Peyer's patch (tissue), 4 donors: Measurements from ENCODE around the gene FDX2.

Source experiments
- POLR2A ChIP-seq, 2 donors: fragments of 450-650 bp; IDR thresholded peaks; one replicate each; pipeline ENCODE4 v1.5.1; 2017; ENCODE audit warnings: antibody characterized with exemption in 2 of 2, mild to moderate bottlenecking in 2 of 2, moderate library complexity in 2 of 2
- TF ChIP-seq, protein P1 (sequence below), 6 experiments: fragments of 450-650 bp in 4 of 6; fragments of 200-600 bp in 2 of 6; sonication (generic) in 1 of 6; IDR thresholded peaks; one replicate each; pipeline ENCODE4 v1.5.1; 2017 to 2019; ENCODE audit warnings: antibody characterized with exemption in 6 of 6, mild to moderate bottlenecking in 3 of 6, moderate library complexity in 1 of 6

GRCh38 chr19:10288662-10289166, 27.1 kb downstream of the FDX2 start:
- TF ChIP-seq, protein P1, sequence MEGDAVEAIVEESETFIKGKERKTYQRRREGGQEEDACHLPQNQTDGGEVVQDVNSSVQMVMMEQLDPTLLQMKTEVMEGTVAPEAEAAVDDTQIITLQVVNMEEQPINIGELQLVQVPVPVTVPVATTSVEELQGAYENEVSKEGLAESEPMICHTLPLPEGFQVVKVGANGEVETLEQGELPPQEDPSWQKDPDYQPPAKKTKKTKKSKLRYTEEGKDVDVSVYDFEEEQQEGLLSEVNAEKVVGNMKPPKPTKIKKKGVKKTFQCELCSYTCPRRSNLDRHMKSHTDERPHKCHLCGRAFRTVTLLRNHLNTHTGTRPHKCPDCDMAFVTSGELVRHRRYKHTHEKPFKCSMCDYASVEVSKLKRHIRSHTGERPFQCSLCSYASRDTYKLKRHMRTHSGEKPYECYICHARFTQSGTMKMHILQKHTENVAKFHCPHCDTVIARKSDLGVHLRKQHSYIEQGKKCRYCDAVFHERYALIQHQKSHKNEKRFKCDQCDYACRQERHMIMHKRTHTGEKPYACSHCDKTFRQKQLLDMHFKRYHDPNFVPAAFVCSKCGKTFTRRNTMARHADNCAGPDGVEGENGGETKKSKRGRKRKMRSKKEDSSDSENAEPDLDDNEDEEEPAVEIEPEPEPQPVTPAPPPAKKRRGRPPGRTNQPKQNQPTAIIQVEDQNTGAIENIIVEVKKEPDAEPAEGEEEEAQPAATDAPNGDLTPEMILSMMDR (IDR thresholded peaks at IDR 0.05) = no peak
- no peak for TF ChIP-seq POLR2A (IDR thresholded peaks at IDR 0.05)
